H9 (cell line): Measurements from ENCODE around the gene ASH1L. TPM values are rescaled to one million over a fixed set of nuclear protein-coding genes. Genes with fewer than 3 reads are reported as not detected.

Experiments used
- DNase-seq: peaks from one replicate; pipeline ENCODE4 v3.0.0-alpha.2; 2017
- H2AFZ ChIP-seq: one replicate; pipeline ENCODE4 v1.6.1; 2013; ENCODE audit warnings: mild to moderate bottlenecking, low read length, control low read depth, moderate library complexity
- H2AK5ac ChIP-seq: 2 replicates; pipeline ENCODE4 v1.6.1; 2013; ENCODE audit warnings: low read length, control low read depth, mixed read lengths; ENCODE audit not compliant: insufficient read length
- H2BK120ac ChIP-seq: one replicate; pipeline ENCODE4 v1.6.1; 2013; ENCODE audit warnings: low read depth, mild to moderate bottlenecking, low read length, control low read depth, inconsistent platforms; ENCODE audit not compliant: poor library complexity, severe bottlenecking
- H2BK12ac ChIP-seq: 2 replicates; pipeline ENCODE4 v1.6.1; 2013; ENCODE audit warnings: low read length, control low read depth, mixed read lengths, low read depth; ENCODE audit not compliant: insufficient read length
- H2BK15ac ChIP-seq: 2 replicates; pipeline ENCODE4 v1.6.1; 2013; ENCODE audit warnings: low read depth, low read length, control low read depth
- H2BK20ac ChIP-seq: one replicate; pipeline ENCODE4 v1.6.1; 2013; ENCODE audit warnings: low read depth, mild to moderate bottlenecking, low read length, control low read depth, inconsistent platforms; ENCODE audit not compliant: poor library complexity, severe bottlenecking
- H2BK5ac ChIP-seq: 2 replicates; pipeline ENCODE4 v1.6.1; 2013; ENCODE audit warnings: low read length, control low read depth, mixed read lengths; ENCODE audit not compliant: insufficient read length
- H3K14ac ChIP-seq: 2 replicates; pipeline ENCODE4 v1.6.1; 2013; ENCODE audit warnings: low read length, control low read depth; ENCODE audit not compliant: insufficient read depth
- H3K18ac ChIP-seq: 2 replicates; pipeline ENCODE4 v1.6.1; 2013; ENCODE audit warnings: low read depth, mild to moderate bottlenecking, mixed read lengths, low read length, control low read depth; ENCODE audit not compliant: insufficient read length
- H3K23ac ChIP-seq: 2 replicates; pipeline ENCODE4 v1.6.1; 2013; ENCODE audit warnings: low read length, control low read depth, mixed read lengths, low read depth; ENCODE audit not compliant: insufficient read length
- H3K23me2 ChIP-seq: 2 replicates; pipeline ENCODE4 v1.6.1; 2013; ENCODE audit warnings: low read depth, mild to moderate bottlenecking, mixed read lengths, low read length, control low read depth; ENCODE audit not compliant: insufficient read length, poor library complexity, severe bottlenecking
- H3K27ac ChIP-seq: 2 replicates; pipeline ENCODE4 v1.5.1; 2013; ENCODE audit warnings: low read length, control low read depth, mixed read lengths, low read depth; ENCODE audit not compliant: insufficient read length
- H3K27me3 ChIP-seq: 2 replicates; pipeline ENCODE4 v1.6.1; 2013; ENCODE audit warnings: low read length, control low read depth, inconsistent platforms; ENCODE audit not compliant: insufficient read depth
- H3K4ac ChIP-seq: 2 replicates; pipeline ENCODE4 v1.6.1; 2013; ENCODE audit warnings: low read depth, mild to moderate bottlenecking, control low read depth, inconsistent platforms, low read length, moderate library complexity
- H3K4me1 ChIP-seq: 2 replicates; pipeline ENCODE4 v1.6.1; 2013; ENCODE audit warnings: low read length, control low read depth, inconsistent platforms; ENCODE audit not compliant: insufficient read depth
- H3K4me2 ChIP-seq: 2 replicates; pipeline ENCODE4 v1.6.1; 2013; ENCODE audit warnings: low read length, control low read depth, mixed read lengths; ENCODE audit not compliant: insufficient read length, insufficient read depth
- H3K56ac ChIP-seq: 2 replicates; pipeline ENCODE4 v1.6.1; 2013; ENCODE audit warnings: low read depth, mild to moderate bottlenecking, mixed read lengths, low read length, control low read depth; ENCODE audit not compliant: insufficient read length
- H3K79me1 ChIP-seq: 2 replicates; pipeline ENCODE4 v1.6.1; 2013; ENCODE audit warnings: low read depth, mild to moderate bottlenecking, moderate library complexity, low read length, control low read depth, inconsistent platforms; ENCODE audit not compliant: insufficient read depth, poor library complexity, severe bottlenecking
- H3K79me2 ChIP-seq: 2 replicates; pipeline ENCODE4 v1.6.1; 2013; ENCODE audit warnings: low read length, control low read depth, inconsistent platforms; ENCODE audit not compliant: insufficient read depth
- H3K9ac ChIP-seq: 2 replicates; pipeline ENCODE4 v1.6.1; 2013; ENCODE audit warnings: low read length, control low read depth, mixed read lengths; ENCODE audit not compliant: insufficient read length; ENCODE audit errors: extremely low read depth
- H3K9me3 ChIP-seq: one replicate; pipeline ENCODE4 v1.6.1; 2013; ENCODE audit warnings: low read depth, low read length, inconsistent platforms; ENCODE audit not compliant: control insufficient read depth
- H3T11ph ChIP-seq: one replicate; pipeline ENCODE4 v1.6.1; 2013; ENCODE audit warnings: mild to moderate bottlenecking, low read length, control low read depth, inconsistent platforms
- H4K20me1 ChIP-seq: one replicate; pipeline ENCODE4 v1.6.1; 2013; ENCODE audit not compliant: control insufficient read depth, insufficient read length, insufficient read depth
- H4K5ac ChIP-seq: 2 replicates; pipeline ENCODE4 v1.6.1; 2013; ENCODE audit warnings: low read depth, mild to moderate bottlenecking, mixed read lengths, low read length, control low read depth; ENCODE audit not compliant: insufficient read length
- H4K8ac ChIP-seq: replicated peaks from 2 replicates; pipeline ENCODE4 v1.6.1; 2013; ENCODE audit warnings: low read length, control low read depth, mixed read lengths, low read depth; ENCODE audit not compliant: insufficient read length
- H4K91ac ChIP-seq: 2 replicates; pipeline ENCODE4 v1.6.1; 2013; ENCODE audit warnings: low read depth, mild to moderate bottlenecking, moderate library complexity, mixed read lengths, low read length, control low read depth; ENCODE audit not compliant: insufficient read length
- H3K27ac Mint-ChIP-seq, 3 experiments: 2 replicates in 2 of 3; 3 replicates in 1 of 3; pipeline ENCODE4 v1.8.0; 2020 to 2021; ENCODE audit warnings: mixed read lengths in 3 of 3, mild to moderate bottlenecking in 1 of 3, moderate library complexity in 1 of 3
- H3K27me3 Mint-ChIP-seq: 2 replicates; pipeline ENCODE4 v1.8.0; 2021; ENCODE audit warnings: low read depth, mild to moderate bottlenecking, moderate library complexity, mixed read lengths
- H3K36me3 Mint-ChIP-seq, 3 experiments: 2 replicates in 2 of 3; 3 replicates in 1 of 3; pipeline ENCODE4 v1.8.0; 2020 to 2021; ENCODE audit warnings: low read depth in 3 of 3, mixed read lengths in 3 of 3; ENCODE audit not compliant: insufficient read depth in 1 of 3
- H3K4me1 Mint-ChIP-seq, 2 experiments: 2 replicates each; pipeline ENCODE4 v1.8.0; 2020; ENCODE audit warnings: mixed read lengths in 2 of 2
- H3K4me3 Mint-ChIP-seq, 2 experiments: 2 replicates in 1 of 2; 3 replicates in 1 of 2; pipeline ENCODE4 v1.8.0; 2020 to 2021; ENCODE audit warnings: mild to moderate bottlenecking in 2 of 2, mixed read lengths in 2 of 2, moderate library complexity in 1 of 2
- H3K9me3 Mint-ChIP-seq, 2 experiments: 2 replicates in 1 of 2; 3 replicates in 1 of 2; pipeline ENCODE4 v1.8.0; 2020; ENCODE audit warnings: mild to moderate bottlenecking in 2 of 2, mixed read lengths in 2 of 2, moderate library complexity in 1 of 2
- WGBS: extraction: QIAGEN DNeasy Blood & Tissue Kit; methylation state at CpG from one replicate; pipeline ENCODE4 v1.1.7; 2013; ENCODE audit warnings: missing lambda C conversion rate, low lambda C conversion rate, mixed read lengths; ENCODE audit not compliant: insufficient read length; ENCODE audit errors: extremely low coverage; 5-methylcytosine and 5-hydroxymethylcytosine counted together
- total RNA-seq: library from RNA; stranded (reverse); gene quantifications from 2 replicates; pipeline ENCODE4 v1.2.1, GENCODE V29; 2021
- TF ChIP-seq, protein P1 (sequence below): fragments of 200-600 bp; sonication (generic); conservative IDR thresholded peaks from 3 replicates; pipeline ENCODE4 v1.8.0; 2021; ENCODE audit warnings: antibody characterized with exemption, mild to moderate bottlenecking

ASH1L gene
- total RNA-seq, 1 experiment from 2014 or later: 32.8 TPM

GRCh38 chr1:155553349-155553748, 9.3 kb downstream of the ASH1L start:
- H2BK15ac ChIP-seq: no peak overlapping the region
- H2BK5ac ChIP-seq: no peak overlapping the region
- no peaks in the 10 kb centered on the region for H3K23me2 ChIP-seq
- H3K14ac ChIP-seq: no peak overlapping the region
- H3K4me1 ChIP-seq: no peaks in the 10 kb centered on the region
- H3K9me3 ChIP-seq: no peaks in the 10 kb centered on the region
- H3K79me2 ChIP-seq: peaks cover 25% of the 10 kb centered on the region; the same call in 1 of the 2 replicates
- H3K27ac ChIP-seq: no peak overlapping the region
- no peaks in the 10 kb centered on the region for H3K27me3 ChIP-seq
- H3K4me1 Mint-ChIP-seq: peaks cover 3 to 4% of the 10 kb centered on the region in 2 experiments; a peak in 1 of 4 replicates
- TF ChIP-seq, protein P1, sequence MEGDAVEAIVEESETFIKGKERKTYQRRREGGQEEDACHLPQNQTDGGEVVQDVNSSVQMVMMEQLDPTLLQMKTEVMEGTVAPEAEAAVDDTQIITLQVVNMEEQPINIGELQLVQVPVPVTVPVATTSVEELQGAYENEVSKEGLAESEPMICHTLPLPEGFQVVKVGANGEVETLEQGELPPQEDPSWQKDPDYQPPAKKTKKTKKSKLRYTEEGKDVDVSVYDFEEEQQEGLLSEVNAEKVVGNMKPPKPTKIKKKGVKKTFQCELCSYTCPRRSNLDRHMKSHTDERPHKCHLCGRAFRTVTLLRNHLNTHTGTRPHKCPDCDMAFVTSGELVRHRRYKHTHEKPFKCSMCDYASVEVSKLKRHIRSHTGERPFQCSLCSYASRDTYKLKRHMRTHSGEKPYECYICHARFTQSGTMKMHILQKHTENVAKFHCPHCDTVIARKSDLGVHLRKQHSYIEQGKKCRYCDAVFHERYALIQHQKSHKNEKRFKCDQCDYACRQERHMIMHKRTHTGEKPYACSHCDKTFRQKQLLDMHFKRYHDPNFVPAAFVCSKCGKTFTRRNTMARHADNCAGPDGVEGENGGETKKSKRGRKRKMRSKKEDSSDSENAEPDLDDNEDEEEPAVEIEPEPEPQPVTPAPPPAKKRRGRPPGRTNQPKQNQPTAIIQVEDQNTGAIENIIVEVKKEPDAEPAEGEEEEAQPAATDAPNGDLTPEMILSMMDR: no peak
- no peak overlapping the region for H4K5ac ChIP-seq
- no peak overlapping the region for H3K4ac ChIP-seq
- H3K27ac Mint-ChIP-seq: peak overlapping the region in 1 of 3 experiments; percentile 11; a peak in 1 of 7 replicates
- H2BK20ac ChIP-seq: no peak overlapping the region
- H2AFZ ChIP-seq: no peak overlapping the region
- H2BK12ac ChIP-seq: no peak overlapping the region
- H3K23ac ChIP-seq: no peak overlapping the region
- H4K8ac ChIP-seq: no peak overlapping the region
- no peaks in the 10 kb centered on the region for H3K27me3 Mint-ChIP-seq
- H2AK5ac ChIP-seq: no peak overlapping the region
- no peaks in the 10 kb centered on the region for H3K9me3 Mint-ChIP-seq
- H3K36me3 Mint-ChIP-seq: peaks cover 8 to 19% (median 17%) of the 10 kb centered on the region in 3 experiments
- no peak for DNase-seq
- H3K18ac ChIP-seq: no peak overlapping the region
- no peak overlapping the region for H3K9ac ChIP-seq
- H3K56ac ChIP-seq: no peak overlapping the region
- no peak overlapping the region for H3K4me3 Mint-ChIP-seq
- H2BK120ac ChIP-seq: no peak overlapping the region
- H4K91ac ChIP-seq: no peak overlapping the region
- no peak overlapping the region for H3T11ph ChIP-seq
- no peak overlapping the region for H3K4me2 ChIP-seq
- H3K79me1 ChIP-seq: peaks cover 18% of the 10 kb centered on the region
- no peaks in the 10 kb centered on the region for H4K20me1 ChIP-seq
- no CpG with 5 or more reads among the region's 5 CpGs for WGBS
